T47D (cell line): Measurements from ENCODE around the gene C6orf47.

Source experiments
- DNase-seq, 2 experiments: peaks; one replicate each; pipeline versions ENCODE4 v3.0.0 to v3.0.0-alpha.2; 2011 to 2012; ENCODE audit warnings: low read depth in 1 of 2, low spot score in 1 of 2
- JUND ChIP-seq: IDR thresholded peaks from 2 replicates; pipeline ENCODE4 v1.6.1; 2012; ENCODE audit warnings: low read depth
- in situ Hi-C: cut with HindIII; loops from 2 replicates; pipeline ENCODE4 v1.10.0; 2016; ENCODE audit warnings: low sequenced_read_pairs, low pct_unique_long_range_greater_than_20kb

The C6orf47 gene

DNA sequence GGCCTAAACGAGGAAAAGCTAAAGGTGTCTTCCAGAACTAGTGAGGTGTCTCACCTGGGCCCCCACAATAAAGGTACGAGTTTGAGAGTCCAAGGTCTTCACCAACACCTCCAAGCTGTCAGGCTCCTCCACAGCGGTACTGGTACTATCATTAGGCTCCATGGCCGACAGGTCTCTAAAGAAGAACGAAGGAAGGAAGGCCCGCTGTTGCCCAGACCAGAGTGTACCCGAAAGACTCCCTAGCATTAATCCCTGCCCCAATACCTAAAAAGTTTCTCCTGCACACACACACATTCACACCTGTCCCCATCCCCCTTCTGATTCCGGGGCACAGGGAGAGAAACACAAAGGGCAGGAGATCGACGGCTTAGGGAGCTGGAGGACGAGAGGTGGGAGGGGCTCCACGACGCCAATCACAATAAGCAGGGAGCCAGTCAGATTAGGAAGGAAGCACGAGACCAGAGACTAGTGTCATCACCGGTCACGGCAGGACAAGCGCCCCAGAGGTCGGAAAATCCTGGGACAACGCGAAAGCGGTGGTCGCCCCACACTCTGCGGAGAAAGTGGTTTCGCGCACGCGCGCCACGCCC lies 8.9 kb downstream of the C6orf47 start:
- no peak for TF ChIP-seq JUND
- peak; percentile 59 to 81 for DNase-seq
- in situ Hi-C loops = no loop called here

DNA sequence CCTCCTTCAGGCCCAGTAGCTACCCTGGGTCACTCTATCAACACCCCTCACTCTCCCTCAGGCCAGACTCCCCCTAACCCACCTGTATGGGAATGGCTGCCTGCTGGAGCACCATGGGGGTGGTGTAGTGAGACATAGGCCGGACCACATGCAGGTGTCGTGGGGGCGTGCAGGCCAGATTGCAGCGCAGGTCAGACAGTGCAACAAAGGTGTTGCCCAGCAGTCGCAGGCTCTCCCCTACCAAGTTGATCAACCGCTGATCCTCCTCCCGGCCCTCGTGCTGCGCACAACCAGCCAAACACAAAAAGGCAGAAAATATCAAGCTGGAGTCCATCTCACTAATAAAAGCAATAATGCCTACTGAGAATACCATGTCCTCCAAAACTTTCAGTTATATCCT lies 15.3 kb downstream of the C6orf47 start:
- in situ Hi-C loops = no loop called here
- TF ChIP-seq JUND = no peak
- no peak for DNase-seq

DNA sequence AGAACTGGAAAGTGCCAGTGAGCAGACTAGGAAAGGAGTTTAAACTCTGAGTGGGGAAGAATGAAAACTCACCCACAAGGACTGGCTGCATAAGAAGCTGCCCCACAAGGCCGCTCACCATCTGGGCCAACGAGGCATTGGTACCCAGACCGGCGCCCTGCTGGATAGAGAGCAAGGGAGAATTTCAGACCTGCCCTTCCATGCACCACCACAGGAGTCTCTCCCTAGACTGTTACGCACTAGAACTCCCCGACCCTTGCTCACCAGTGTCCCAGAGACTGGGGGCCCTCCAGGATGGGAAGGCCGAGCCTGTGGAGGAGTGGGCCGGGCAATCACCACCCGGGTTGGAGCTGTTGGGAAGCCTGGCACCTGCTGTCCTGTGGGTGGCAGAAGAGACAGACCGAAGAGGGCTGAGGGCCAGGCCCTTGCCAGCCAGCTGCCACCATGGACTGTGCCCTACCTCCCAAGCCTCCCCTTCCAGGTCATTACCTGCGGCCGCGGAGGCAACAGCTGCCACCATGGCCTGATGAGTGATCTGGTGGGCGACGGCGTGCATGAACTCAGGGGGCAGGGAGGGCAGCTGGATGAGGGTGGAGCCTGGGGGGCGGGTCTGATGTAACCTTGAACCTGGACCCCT lies 16.6 kb downstream of the C6orf47 start:
- no peak for DNase-seq
- TF ChIP-seq JUND = no peak
- in situ Hi-C loops = no loop called here

DNA sequence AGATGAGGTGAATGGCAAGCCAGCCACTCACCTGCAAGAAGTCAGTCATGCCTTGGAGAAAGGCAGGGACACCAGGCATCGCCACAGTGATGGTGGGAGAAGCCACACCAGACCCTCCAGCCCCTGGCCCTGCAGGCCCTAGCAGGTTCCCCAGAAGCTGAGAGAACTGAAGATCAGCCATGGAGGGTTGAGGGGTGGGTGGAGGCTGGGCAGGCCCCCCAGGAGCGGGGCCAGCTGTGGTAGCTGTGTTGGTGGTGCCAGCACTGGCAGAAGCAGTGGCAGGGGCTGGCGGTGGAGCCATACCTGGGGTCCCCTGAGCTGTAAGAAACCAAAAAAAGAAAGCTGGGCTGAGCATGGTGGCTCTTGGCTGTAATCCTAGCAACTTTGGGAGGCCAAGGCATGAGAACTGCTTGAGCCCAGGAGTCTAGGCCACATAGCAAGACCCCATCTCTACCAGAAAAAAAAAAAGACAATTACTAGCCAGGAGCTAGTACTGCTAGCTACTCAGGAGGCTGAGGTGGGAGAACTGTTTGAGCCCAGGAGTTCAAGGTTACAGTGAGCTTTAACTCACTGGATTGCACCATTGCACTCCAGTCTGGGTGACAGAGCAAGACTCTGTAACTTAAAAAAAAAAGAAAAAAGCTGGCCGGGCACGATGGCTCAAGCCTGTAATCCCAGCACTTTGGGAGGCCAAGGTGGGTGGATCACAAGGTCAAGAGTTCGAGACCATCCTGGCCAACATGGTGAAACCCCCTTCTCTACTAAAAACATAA lies 17.6 kb downstream of the C6orf47 start:
- no peak for TF ChIP-seq JUND
- no peak for DNase-seq
- in situ Hi-C loops = no loop called here

DNA sequence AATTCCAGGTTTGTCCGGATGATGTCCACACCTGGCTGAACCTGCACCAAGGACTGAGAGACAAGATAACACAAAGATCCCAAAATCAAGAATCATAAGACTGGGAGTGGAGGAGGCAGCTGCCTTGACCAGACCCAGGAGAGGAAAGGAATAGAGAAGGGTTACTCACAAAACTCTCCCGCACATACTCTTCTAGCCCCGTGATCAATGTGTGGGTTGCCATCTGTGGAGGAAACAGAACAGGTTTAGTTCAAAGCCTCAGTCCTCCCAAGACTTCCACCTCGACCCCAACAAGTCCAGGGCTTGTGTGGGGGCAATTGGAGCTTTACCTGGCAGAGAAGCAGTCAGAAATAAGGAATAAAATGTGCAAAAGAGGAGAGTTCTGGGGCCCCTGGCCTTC lies 19.2 kb downstream of the C6orf47 start:
- TF ChIP-seq JUND = no peak
- in situ Hi-C loops = no loop called here
- DNase-seq = no peak

DNA sequence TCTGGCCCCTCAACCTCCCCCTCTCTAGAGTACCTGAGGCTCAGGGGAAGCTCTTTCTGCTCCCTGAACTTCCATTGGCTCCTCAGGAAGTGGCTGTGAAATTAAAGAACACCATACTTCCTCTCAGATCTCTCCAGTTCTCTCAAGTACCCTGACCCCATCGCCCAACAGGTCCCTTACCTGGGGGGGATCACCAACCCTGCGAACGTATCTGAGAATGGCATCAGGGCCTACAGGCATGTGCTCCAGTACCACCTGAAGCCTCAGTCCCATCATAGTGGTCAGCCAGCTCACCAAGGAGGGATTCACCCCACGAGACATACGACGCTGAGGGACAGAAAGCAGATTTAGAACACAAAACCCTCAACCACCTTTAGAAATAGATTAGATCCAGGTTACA lies 20.0 kb downstream of the C6orf47 start:
- no peak for DNase-seq
- TF ChIP-seq JUND = no peak
- in situ Hi-C loops = no loop called here

DNA sequence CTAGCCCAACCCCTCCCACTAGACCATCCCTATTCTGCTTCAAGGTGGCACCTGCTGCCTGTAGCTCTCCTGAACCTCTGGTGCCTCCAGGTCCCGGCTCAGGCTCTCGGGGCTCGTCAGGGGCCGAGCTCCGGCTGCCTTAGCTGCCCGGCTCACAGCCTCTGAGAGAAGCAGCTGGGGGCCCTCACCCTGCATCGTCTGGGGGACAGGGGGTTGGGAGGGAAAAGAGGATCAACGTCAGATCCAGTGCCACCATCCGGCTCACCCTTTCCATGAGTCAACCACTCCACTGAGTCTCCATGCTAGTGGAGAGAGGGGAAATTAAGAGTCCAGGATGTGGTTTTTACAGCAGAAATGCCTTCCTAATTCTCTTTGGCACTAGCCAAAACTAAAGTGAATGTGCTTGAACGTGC lies 21.1 kb downstream of the C6orf47 start:
- in situ Hi-C loops = no loop called here

DNA sequence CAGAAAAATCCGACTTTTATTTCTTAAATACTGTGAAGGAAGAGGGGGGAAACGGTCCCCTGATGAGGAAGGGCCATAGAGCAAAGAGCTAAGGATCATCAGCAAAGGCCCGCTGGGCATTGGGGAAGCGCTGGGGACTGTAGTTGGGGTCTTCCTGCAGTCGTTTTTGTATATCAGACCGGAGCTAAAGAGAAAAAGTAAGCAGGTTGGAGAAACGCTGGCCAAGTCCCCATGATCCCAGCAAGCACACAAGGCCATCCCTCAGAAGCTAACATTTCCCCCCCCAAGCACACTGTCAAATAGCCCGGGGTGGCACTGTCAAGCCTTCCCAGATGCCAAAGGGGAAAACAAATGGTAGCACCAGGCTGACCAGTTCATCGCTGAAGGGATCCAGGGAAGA lies 21.5 kb downstream of the C6orf47 start:
- no peak for TF ChIP-seq JUND
- DNase-seq = peak in 1 of 2 experiments; percentile 33
- in situ Hi-C loops = no loop called here

More for the DNA sequence above, 21.1 kb downstream of the C6orf47 start:
- DNase-seq = no peak
- no peak for TF ChIP-seq JUND

DNA sequence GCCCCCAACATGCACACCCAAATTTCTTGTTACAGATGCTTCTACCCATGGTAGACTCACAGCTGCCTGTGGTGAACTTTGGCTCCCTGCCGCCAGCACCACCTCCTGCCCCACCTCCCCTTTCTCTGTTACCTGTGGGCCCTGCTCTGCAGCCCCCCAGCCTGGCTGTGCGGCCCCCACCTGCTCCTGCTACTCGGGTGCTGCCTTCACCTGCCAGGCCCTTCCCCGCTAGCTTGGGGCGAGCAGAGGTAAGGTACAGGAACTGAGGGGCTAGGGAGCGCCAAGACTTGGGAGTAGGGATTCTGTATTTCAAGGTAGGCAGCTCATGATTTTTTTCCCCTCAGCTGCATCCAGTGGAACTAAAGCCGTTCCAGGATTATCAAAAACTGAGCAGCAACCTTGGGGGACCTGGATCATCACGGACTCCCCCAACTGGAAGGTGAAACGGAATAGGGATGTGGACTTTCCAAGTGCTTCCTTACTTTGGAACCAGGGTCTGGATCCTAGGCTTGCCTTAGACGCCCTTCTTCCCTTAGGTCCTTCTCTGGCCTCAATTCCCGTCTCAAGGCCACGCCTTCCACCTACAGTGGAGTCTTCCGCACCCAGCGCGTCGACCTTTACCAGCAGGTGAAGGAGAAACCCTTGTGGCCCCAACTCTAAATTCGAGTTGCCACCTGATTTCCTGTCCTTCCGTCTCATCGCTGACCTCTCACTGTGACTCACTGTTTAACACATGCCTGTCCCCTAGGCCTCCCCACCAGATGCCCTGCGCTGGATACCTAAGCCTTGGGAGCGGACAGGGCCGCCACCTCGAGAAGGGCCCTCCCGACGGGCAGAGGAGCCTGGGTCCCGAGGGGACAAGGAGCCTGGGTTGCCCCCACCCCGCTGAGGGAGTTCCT lies 23.6 kb downstream of the C6orf47 start:
- in situ Hi-C loops = no loop called here
- no peak for TF ChIP-seq JUND
- DNase-seq = no peak

DNA sequence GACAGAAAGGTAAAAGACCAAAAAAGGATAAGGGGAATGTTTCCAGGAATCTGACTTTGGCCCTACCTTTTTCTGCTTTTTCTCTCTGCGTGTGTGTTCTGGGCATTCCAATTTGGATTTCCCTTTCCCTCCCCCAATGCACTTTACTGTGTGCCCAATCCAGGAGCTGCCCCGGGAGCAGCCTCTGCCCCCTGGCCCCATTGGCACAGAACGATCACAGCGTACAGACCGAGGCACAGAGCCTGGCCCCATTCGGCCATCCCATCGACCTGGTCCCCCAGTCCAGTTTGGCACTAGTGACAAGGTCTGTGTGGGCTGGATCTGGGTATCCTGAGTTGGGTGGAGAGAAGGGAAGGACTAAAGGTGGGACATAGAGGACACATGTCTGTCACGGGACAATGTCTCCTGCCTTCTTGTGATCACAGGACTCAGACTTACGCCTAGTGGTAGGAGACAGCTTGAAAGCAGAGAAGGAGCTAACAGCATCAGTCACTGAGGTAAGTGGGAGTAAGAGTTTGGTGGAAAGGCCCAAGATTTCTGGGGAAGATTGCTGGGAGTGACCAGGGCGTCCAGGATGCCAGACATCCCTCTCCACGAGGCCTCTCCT lies 25.5 kb downstream of the C6orf47 start:
- no peak for DNase-seq
- in situ Hi-C loops = no loop called here
- no peak for TF ChIP-seq JUND

DNA sequence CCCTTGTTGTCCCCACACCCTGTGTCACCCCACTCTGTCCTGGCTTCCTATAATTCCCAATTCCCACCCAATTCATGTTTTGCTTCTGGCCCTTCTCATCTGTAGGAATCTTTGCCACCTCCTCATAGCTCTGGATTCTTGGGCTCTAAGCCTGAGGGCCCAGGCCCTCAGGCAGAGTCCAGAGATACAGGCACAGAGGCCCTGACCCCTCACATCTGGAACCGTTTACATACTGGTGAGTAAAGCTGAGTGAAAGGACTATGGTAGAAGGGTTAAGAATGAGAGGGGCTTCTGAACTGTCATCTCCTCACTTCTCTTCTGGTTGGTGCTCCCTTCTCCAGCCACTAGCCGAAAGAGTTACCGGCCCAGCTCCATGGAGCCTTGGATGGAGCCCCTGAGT lies 26.4 kb downstream of the C6orf47 start:
- no peak for DNase-seq
- in situ Hi-C loops = no loop called here
- no peak for TF ChIP-seq JUND

DNA sequence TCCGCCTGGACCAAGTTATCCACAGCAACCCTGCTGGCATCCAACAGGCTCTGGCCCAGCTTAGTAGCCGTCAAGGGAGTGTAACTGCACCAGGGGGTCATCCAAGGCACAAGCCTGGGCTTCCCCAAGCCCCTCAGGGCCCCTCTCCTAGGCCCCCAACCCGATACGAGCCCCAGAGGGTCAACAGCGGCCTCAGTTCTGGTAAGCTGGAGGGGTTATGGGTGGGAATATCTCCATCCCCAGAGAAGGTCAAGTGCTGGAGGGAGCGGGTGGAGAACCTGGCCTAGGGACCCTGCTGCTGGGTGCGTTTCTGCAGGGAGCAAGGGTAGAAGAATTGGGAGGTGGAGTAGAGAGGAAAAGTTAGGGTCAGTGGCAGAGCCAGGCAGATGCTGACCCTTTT lies 27.1 kb downstream of the C6orf47 start:
- DNase-seq = no peak

More for the DNA sequence above, 27.1 kb downstream of the C6orf47 start:
- in situ Hi-C loops = no loop called here
- no peak for TF ChIP-seq JUND
